GM23248 (cell line): Measurements from ENCODE around the gene HNRNPK.

Experiments used
- EZH2 ChIP-seq: fragments of 200-600 bp; sonication (generic); IDR thresholded peaks from 2 replicates; pipeline ENCODE4 v1.6.1; 2018; ENCODE audit warnings: antibody characterized with exemption, mild to moderate bottlenecking; ENCODE audit not compliant: insufficient read depth, poor library complexity, severe bottlenecking
- EZH2phosphoT487 ChIP-seq: fragments of 200-600 bp; sonication (generic); IDR thresholded peaks from 2 replicates; pipeline ENCODE4 v1.6.1; 2018; ENCODE audit warnings: antibody characterized with exemption, moderate library complexity, mild to moderate bottlenecking, low read depth; ENCODE audit not compliant: insufficient read depth

DNA sequence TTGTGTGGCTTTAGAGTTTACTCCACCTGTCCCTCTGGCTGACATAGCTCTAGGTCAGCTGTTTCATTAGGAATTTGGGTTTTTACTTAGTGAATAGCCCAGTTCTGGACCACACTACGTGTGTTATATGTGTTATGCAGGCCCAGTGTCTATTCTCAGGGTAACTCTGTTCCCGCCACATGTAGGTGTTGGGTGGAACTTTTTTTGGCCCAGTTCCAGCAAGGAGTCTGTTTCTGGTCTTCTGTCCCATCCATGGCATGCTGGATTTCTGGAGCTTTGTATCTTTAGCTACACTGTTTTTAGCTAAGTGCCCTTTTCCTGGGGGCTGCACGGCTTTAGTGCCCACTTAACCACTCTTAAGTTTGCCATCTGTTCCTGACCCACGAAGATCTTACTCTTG lies 16.1 kb upstream of the HNRNPK start:
- TF ChIP-seq EZH2phosphoT487, result no peak
- TF ChIP-seq EZH2, result no peak
